ENCODE data around the gene C6orf120.

C6orf120 gene

GRCh38 chr6:169701954-169702839 lies at the start of gene C6orf120, which contains the start of gene WDR27:
Gene C6orf120, plus strand, starts transcription at chr6:169702126. Its CDS starts 334 bp downstream, at chr6:169702460.
Gene WDR27, minus strand, starts transcription at chr6:169702029. Its CDS starts 13,024 bp downstream, at chr6:169689005.
- peak; percentile 86 for DNase-seq

- no peak for DNase-seq
These were observed 49.0 kb upstream of the C6orf120 start for GRCh38 chr6:169652896-169653295.

GRCh38 chr6:169653691-169654090 lies 48.2 kb upstream of the C6orf120 start:
- DNase-seq, result no peak

- no peak for DNase-seq
These were observed 47.1 kb upstream of the C6orf120 start for GRCh38 chr6:169654598-169655391.

- no peak for DNase-seq
These were observed 45.2 kb upstream of the C6orf120 start for GRCh38 chr6:169656546-169657283.

- no peak for DNase-seq
These were observed 44.7 kb upstream of the C6orf120 start for GRCh38 chr6:169657284-169657610.

GRCh38 chr6:169659820-169660610 lies 41.9 kb upstream of the C6orf120 start:
- no peak for DNase-seq

- no peak for DNase-seq
These were observed 41.1 kb upstream of the C6orf120 start for GRCh38 chr6:169660751-169661390.

- no peak for DNase-seq
These were observed 40.6 kb upstream of the C6orf120 start for GRCh38 chr6:169661391-169661756.

- DNase-seq, result no peak
These were observed 38.5 kb upstream of the C6orf120 start for GRCh38 chr6:169663468-169663867.

- no peak for DNase-seq
These were observed 37.7 kb upstream of the C6orf120 start for GRCh38 chr6:169664227-169664626.

- DNase-seq, result peak; percentile 55
These were observed 36.6 kb upstream of the C6orf120 start for GRCh38 chr6:169665289-169665688.

GRCh38 chr6:169666441-169666840 lies 35.5 kb upstream of the C6orf120 start:
- no peak for DNase-seq

- no peak for DNase-seq
These were observed 34.2 kb upstream of the C6orf120 start for GRCh38 chr6:169667716-169668115.

GRCh38 chr6:169668203-169668847 lies 33.6 kb upstream of the C6orf120 start:
- no peak for DNase-seq

GRCh38 chr6:169669147-169669546 lies 32.8 kb upstream of the C6orf120 start:
- peak; percentile 53 for DNase-seq

- no peak for DNase-seq
These were observed 32.0 kb upstream of the C6orf120 start for GRCh38 chr6:169669889-169670288.

- no peak for DNase-seq
These were observed 30.4 kb upstream of the C6orf120 start for GRCh38 chr6:169671563-169671962.

GRCh38 chr6:169675011-169675410 lies 26.9 kb upstream of the C6orf120 start:
- no peak for DNase-seq

GRCh38 chr6:169677096-169677495 lies 24.8 kb upstream of the C6orf120 start:
- DNase-seq, result no peak

GRCh38 chr6:169678342-169678741 lies 23.6 kb upstream of the C6orf120 start:
- DNase-seq, result no peak

All from DMS79 (cell line).